Spleen (tissue), 11 donors: ENCODE measurements around the gene ZNF354C. TPM values are rescaled to one million over a fixed set of nuclear protein-coding genes. Genes with fewer than 3 reads are reported as not detected.

Experiments
- DNase-seq: peaks from one replicate; pipeline ENCODE4 v3.0.0-alpha.2; 2020
- H3K27ac ChIP-seq, 8 donors: fragments of 200-600 bp; sonication (generic) in 7 of 8; 1 replicate in 4 of 8; 2 replicates in 4 of 8; pipeline versions ENCODE4 v1.5.0 to v1.8.0; 2016 to 2021; ENCODE audit warnings: inconsistent platforms in 4 of 8, mild to moderate bottlenecking in 4 of 8, moderate library complexity in 1 of 8
- H3K27me3 ChIP-seq, 7 donors: fragments of 200-600 bp; sonication (generic) in 6 of 7; replicated peaks in 1 of 7; 1 replicate in 4 of 7; 2 replicates in 3 of 7; pipeline versions ENCODE4 v1.5.0 to v1.8.0; 2016 to 2021; ENCODE audit warnings: inconsistent platforms in 3 of 7, mild to moderate bottlenecking in 1 of 7
- H3K36me3 ChIP-seq, 6 donors: fragments of 200-600 bp; sonication (generic) in 5 of 6; 1 replicate in 4 of 6; 2 replicates in 2 of 6; pipeline versions ENCODE4 v1.5.0 to v1.8.0; 2016 to 2021; ENCODE audit warnings: inconsistent platforms in 2 of 6
- H3K4me1 ChIP-seq, 6 donors: fragments of 200-600 bp; sonication (generic) in 5 of 6; 1 replicate in 3 of 6; 2 replicates in 3 of 6; pipeline versions ENCODE4 v1.5.0 to v1.8.0; 2016 to 2021; ENCODE audit warnings: inconsistent platforms in 3 of 6
- H3K4me3 ChIP-seq, 8 donors: fragments of 200-600 bp; sonication (generic) in 7 of 8; 1 replicate in 4 of 8; 2 replicates in 4 of 8; pipeline versions ENCODE4 v1.5.0 to v1.8.0; 2016 to 2021; ENCODE audit warnings: inconsistent platforms in 4 of 8, mild to moderate bottlenecking in 4 of 8, moderate library complexity in 2 of 8
- H3K9me3 ChIP-seq, 8 donors: fragments of 200-600 bp; sonication (generic) in 7 of 8; 1 replicate in 4 of 8; 2 replicates in 4 of 8; pipeline versions ENCODE4 v1.5.0 to v1.8.0; 2016 to 2021; ENCODE audit warnings: inconsistent platforms in 4 of 8
- CTCF ChIP-seq, 11 experiments: fragments of 200-600 bp in 7 of 11; fragments of 450-650 bp in 4 of 11; sonication (generic) in 4 of 11; IDR thresholded peaks in 8 of 11; conservative IDR thresholded peaks in 3 of 11; 1 replicate in 7 of 11; 2 replicates in 4 of 11; pipeline versions ENCODE4 v1.4.0 to v1.8.0; 2016 to 2021; ENCODE audit warnings: antibody characterized with exemption in 11 of 11, inconsistent platforms in 4 of 11, mild to moderate bottlenecking in 1 of 11
- POLR2A ChIP-seq, 3 donors: fragments of 450-650 bp; IDR thresholded peaks; one replicate each; pipeline ENCODE4 v1.5.1; 2017; ENCODE audit warnings: antibody characterized with exemption in 3 of 3, mild to moderate bottlenecking in 1 of 3
- POLR2AphosphoS5 ChIP-seq, 3 donors: sonication (generic); formaldehyde crosslinking; IDR thresholded peaks; one replicate each; pipeline ENCODE4 v1.5.1; 2017; ENCODE audit warnings: antibody characterized with exemption in 3 of 3
- WGBS, 5 donors: extraction: QIAGEN DNeasy Blood & Tissue Kit in 3 of 5; methylation state at CpG; one replicate each; pipeline versions ENCODE4 v1.1.5 to v1.1.7; 2013 to 2018; 5-methylcytosine and 5-hydroxymethylcytosine counted together
- intact Hi-C: fragments of 100-400 bp; cut with DNase I; formaldehyde crosslinking; loops from one replicate; pipeline ENCODE4 v1.15.0; 2023; ENCODE audit warnings: low total_unique reads
- polyA plus RNA-seq, 3 donors: library from polyadenylated mRNA; stranded (reverse); fragments of 200-250 nt; gene quantifications; one replicate each; pipeline ENCODE4 v1.2.1, GENCODE V29; 2013
- total RNA-seq, 7 donors: library from RNA; depleted of rRNA in 3 of 7; stranded (reverse); fragments of >200 nt in 3 of 7; fragmentation: NEBNext Ultra II Directional in 4 of 7; extraction: Animal tissue kit (Norgen Biotek cat#: 25700) in 4 of 7; gene quantifications; one replicate each; pipeline versions ENCODE4 v1.1.0 to v1.2.1, GENCODE V29; 2016 to 2021
- donor health status: healthy with polysubstance abuse.
- donor health status: DM: no; HTN: no; CAD: no; lungs with moderate emphysema.
- donor health status: DM: no; HTN: no; CAD: no.
- donor health status: Bipolar disorder and iron deficiency.
- donor health status: healthy.
- donor health status: DM: no; HTN: no; CAD: no.
- donor health status: DM: yes; HTN: yes; CAD: no.

ZNF354C gene
- total and polyA plus RNA-seq, 10 donors = 1.3 to 8.5 (median 6.6) TPM

- DNase-seq = no peak
- WGBS, 5 donors = 87 to 96% (median 93%) methylated on average over 18 to 19 of the region's 19 CpGs
- Histone ChIP-seq H3K27ac (no peak overlapping the region), H3K4me3 (no peak overlapping the region), H3K27me3 (no peaks in the 10 kb centered on the region), H3K36me3 (peaks cover 0 to 95% (median 3%) of the 10 kb centered on the region in 6 donors), H3K9me3 (peaks cover 0 to 71% (median 16%) of the 10 kb centered on the region in 8 donors), H3K4me1 (no peaks in the 10 kb centered on the region)
- no peak for TF ChIP-seq POLR2A (IDR thresholded peaks at IDR 0.05)
- no peak for TF ChIP-seq POLR2AphosphoS5 (IDR thresholded peaks at IDR 0.05)
- TF ChIP-seq CTCF (IDR thresholded peaks at IDR 0.05 in 8 of 11, conservative IDR thresholded peaks at IDR 0.05 in 3 of 11) = no peak
- intact Hi-C loops = no loop called here
Observed at GRCh38 chr5:179123491-179124272, 63.5 kb downstream of the ZNF354C start.

GRCh38 chr5:179124273-179124852 is 64.2 kb downstream of the ZNF354C start:
- Histone ChIP-seq H3K27me3 (no peaks in the 10 kb centered on the region), H3K9me3 (peaks cover 0 to 65% (median 16%) of the 10 kb centered on the region in 8 donors), H3K4me3 (no peak overlapping the region), H3K4me1 (no peaks in the 10 kb centered on the region), H3K27ac (no peak overlapping the region), H3K36me3 (peaks cover 0 to 100% (median 3%) of the 10 kb centered on the region in 6 donors)
- no peak for DNase-seq
- WGBS, 5 donors = 90 to 95% (median 91%) methylated on average over 12 to 21 of the region's 21 CpGs
- intact Hi-C loops = no loop called here
- TF ChIP-seq CTCF (IDR thresholded peaks at IDR 0.05 in 8 of 11, conservative IDR thresholded peaks at IDR 0.05 in 3 of 11) (no peak), POLR2A (IDR thresholded peaks at IDR 0.05) (no peak), POLR2AphosphoS5 (IDR thresholded peaks at IDR 0.05) (no peak)

GRCh38 chr5:179124853-179125788 is 64.9 kb downstream of the ZNF354C start:
- Histone ChIP-seq H3K4me1 (no peaks in the 10 kb centered on the region), H3K27me3 (no peaks in the 10 kb centered on the region), H3K36me3 (peaks cover 0 to 100% (median 3%) of the 10 kb centered on the region in 6 donors), H3K4me3 (no peak overlapping the region), H3K27ac (no peak overlapping the region), H3K9me3 (peaks cover 0 to 59% (median 15%) of the 10 kb centered on the region in 8 donors)
- intact Hi-C loops = no loop called here
- WGBS, 5 donors = 87 to 95% (median 93%) methylated on average over 30 to 43 of the region's 43 CpGs
- TF ChIP-seq POLR2AphosphoS5 (IDR thresholded peaks at IDR 0.05) = peak in 1 of 3 donors; percentile 11
- no peak for TF ChIP-seq CTCF (IDR thresholded peaks at IDR 0.05 in 8 of 11, conservative IDR thresholded peaks at IDR 0.05 in 3 of 11)
- peak; percentile 57 for DNase-seq
